Ascending aorta (tissue), 2 donors: ENCODE data around the gene ADD3. TPM values are rescaled to one million over a fixed set of nuclear protein-coding genes. Genes with fewer than 3 reads are reported as not detected.

ENCODE experiments used
- DNase-seq, 2 donors: peaks; one replicate each; pipeline ENCODE4 v3.0.0-alpha.2; 2019; ENCODE audit warnings: low spot score in 2 of 2
- H3K27ac ChIP-seq, 2 donors: fragments of 200-600 bp; sonication (generic); one replicate each; pipeline ENCODE4 v1.5.1; 2016 to 2017; ENCODE audit warnings: mild to moderate bottlenecking in 1 of 2
- H3K27me3 ChIP-seq: fragments of 200-600 bp; sonication (generic); one replicate; pipeline ENCODE4 v1.5.1; 2017
- H3K36me3 ChIP-seq, 2 donors: fragments of 200-600 bp; sonication (generic); one replicate each; pipeline ENCODE4 v1.5.1; 2016
- H3K4me1 ChIP-seq, 2 donors: fragments of 200-600 bp; sonication (generic); one replicate each; pipeline ENCODE4 v1.5.1; 2016 to 2017; ENCODE audit warnings: mild to moderate bottlenecking in 1 of 2
- H3K4me3 ChIP-seq, 2 donors: fragments of 200-600 bp; sonication (generic); one replicate each; pipeline ENCODE4 v1.5.1; 2016 to 2017; ENCODE audit warnings: mild to moderate bottlenecking in 1 of 2
- H3K9me3 ChIP-seq, 2 donors: fragments of 200-600 bp; sonication (generic); one replicate each; pipeline ENCODE4 v1.5.1; 2016
- CTCF ChIP-seq, 3 experiments: fragments of 200-600 bp in 2 of 3; fragments of 450-650 bp in 1 of 3; sonication (generic) in 2 of 3; IDR thresholded peaks; one replicate each; pipeline ENCODE4 v1.5.1; 2016 to 2019; ENCODE audit warnings: antibody characterized with exemption in 3 of 3, mild to moderate bottlenecking in 1 of 3, moderate library complexity in 1 of 3
- intact Hi-C: fragments of 100-400 bp; cut with DNase I; formaldehyde crosslinking; loops from one replicate; pipeline ENCODE4 v1.15.1; 2023
- total RNA-seq: library from RNA; depleted of rRNA; stranded (reverse); fragments of >200 nt; gene quantifications from one replicate; pipeline ENCODE4 v1.1.0, GENCODE V29; 2016

ADD3 gene
- total RNA-seq, 1 donor from 2014 or later: 93.0 TPM

GRCh38 chr10:110138197-110138812, 130.5 kb downstream of the ADD3 start:
- intact Hi-C loops: loop anchor here (1.0 to 5.0 kb wide), 4 partner anchors 68 to 408 kb away; partner anchors contain the start of genes DUSP5 and MXI1

GRCh38 chr10:110141185-110141584, 133.4 kb downstream of the ADD3 start:
- intact Hi-C loops: no loop called here
- H3K36me3 ChIP-seq: no peaks in the 10 kb centered on the region
- H3K4me1 ChIP-seq: peaks cover 0 to 17% of the 10 kb centered on the region in 2 donors
- no peaks in the 10 kb centered on the region for H3K27me3 ChIP-seq
- H3K9me3 ChIP-seq: no peaks in the 10 kb centered on the region
- H3K4me3 ChIP-seq: no peak overlapping the region
- TF ChIP-seq CTCF (IDR thresholded peaks at IDR 0.05): no peak
- no peak for DNase-seq
- no peak overlapping the region for H3K27ac ChIP-seq

More at GRCh38 chr10:110138197-110138812, 130.5 kb downstream of the ADD3 start:
- Histone ChIP-seq H3K36me3 (peaks cover 4 to 6% of the 10 kb centered on the region in 2 donors), H3K27ac (peak overlapping the region in 1 of 2 donors; percentile 32), H3K9me3 (no peaks in the 10 kb centered on the region), H3K4me1 (peaks cover 0 to 17% of the 10 kb centered on the region in 2 donors), H3K27me3 (no peaks in the 10 kb centered on the region), H3K4me3 (no peak overlapping the region)
- peak; percentile 50 to 72 (median 57) for TF ChIP-seq CTCF (IDR thresholded peaks at IDR 0.05)
- DNase-seq: no peak

- Histone ChIP-seq H3K36me3 (no peaks in the 10 kb centered on the region), H3K27ac (no peak overlapping the region), H3K27me3 (no peaks in the 10 kb centered on the region), H3K9me3 (no peaks in the 10 kb centered on the region), H3K4me1 (peaks cover 0 to 17% of the 10 kb centered on the region in 2 donors), H3K4me3 (no peak overlapping the region)
- no peak for TF ChIP-seq CTCF (IDR thresholded peaks at IDR 0.05)
- intact Hi-C loops: no loop called here
- DNase-seq: no peak
Measured at GRCh38 chr10:110141871-110142635, 134.3 kb downstream of the ADD3 start.

GRCh38 chr10:110142965-110143364, 135.2 kb downstream of the ADD3 start:
- intact Hi-C loops: no loop called here
- Histone ChIP-seq H3K9me3 (no peaks in the 10 kb centered on the region), H3K27ac (no peak overlapping the region), H3K4me3 (no peak overlapping the region), H3K36me3 (no peaks in the 10 kb centered on the region), H3K27me3 (no peaks in the 10 kb centered on the region), H3K4me1 (peaks cover 0 to 9% of the 10 kb centered on the region in 2 donors)
- no peak for TF ChIP-seq CTCF (IDR thresholded peaks at IDR 0.05)
- DNase-seq: no peak

- no peaks in the 10 kb centered on the region for H3K9me3 ChIP-seq
- intact Hi-C loops: no loop called here
- H3K4me1 ChIP-seq: peaks cover 0 to 8% of the 10 kb centered on the region in 2 donors
- H3K27ac ChIP-seq: no peak overlapping the region
- TF ChIP-seq CTCF (IDR thresholded peaks at IDR 0.05): no peak
- no peak overlapping the region for H3K4me3 ChIP-seq
- no peaks in the 10 kb centered on the region for H3K27me3 ChIP-seq
- no peak for DNase-seq
- no peaks in the 10 kb centered on the region for H3K36me3 ChIP-seq
Measured at GRCh38 chr10:110144507-110144906, 136.7 kb downstream of the ADD3 start.
